OCI-LY7 (cell line): ENCODE data around the gene PCDHB9. TPM values are rescaled to one million over a fixed set of nuclear protein-coding genes. Genes with fewer than 3 reads are reported as not detected.
A peak's percentile ranks its signal among the peaks of the same experiment; 100 is the strongest.
"Not testable (repeated sequence)": the region's sequence is repeated elsewhere in the genome, so short reads cannot be mapped to it uniquely, and the experiment has no call there.

ENCODE experiments used
- BruUV-seq: library from RNA; stranded (reverse); fragments of 400-500 nt; replicated peaks from 2 replicates; lab custom pipeline; 2021; lab: Mats Ljungman, UMichigan
- CTCF ChIA-PET: fragments of 300-600 bp; sonication (Branson Sonifier 250); formaldehyde crosslinking; loops from one replicate; lab custom pipeline; 2022; ENCODE audit warnings: antibody characterized with exemption; ENCODE audit not compliant: unreplicated experiment; lab: Charles Lee
- POLR2A ChIA-PET: fragments of 300-600 bp; sonication (Branson Sonifier 250); formaldehyde crosslinking; loops from one replicate; lab custom pipeline; 2022; ENCODE audit warnings: antibody characterized with exemption; lab: Charles Lee
- DNase-seq: peaks from one replicate; pipeline ENCODE4 v3.0.0-alpha.2; 2015; ENCODE audit warnings: low spot score
- H2AFZ ChIP-seq: fragments of 200-600 bp; sonication (generic), shearing (Covaris generic); 2 replicates; pipeline ENCODE4 v1.6.1; 2014; ENCODE audit warnings: mild to moderate bottlenecking, antibody characterized with exemption, low read length, moderate library complexity
- H3K27ac ChIP-seq: fragments of 200-600 bp; sonication (generic); 2 replicates; pipeline ENCODE4 v1.5.1; 2014; ENCODE audit warnings: mixed run types, low read depth, mild to moderate bottlenecking, moderate library complexity, low read length, inconsistent platforms; ENCODE audit not compliant: poor library complexity, severe bottlenecking
- H3K36me3 ChIP-seq: fragments of 200-600 bp; sonication (generic); 2 replicates; pipeline ENCODE4 v1.6.1; 2014; ENCODE audit warnings: mild to moderate bottlenecking, antibody characterized with exemption, low read length, moderate library complexity, mixed read lengths; ENCODE audit not compliant: insufficient read depth
- H3K4me1 ChIP-seq: fragments of 200-600 bp; sonication (generic); 2 replicates; pipeline ENCODE4 v1.5.1; 2014; ENCODE audit warnings: mild to moderate bottlenecking, low read length; ENCODE audit not compliant: insufficient read depth, poor library complexity, severe bottlenecking
- H3K4me2 ChIP-seq: fragments of 200-600 bp; sonication (generic); 2 replicates; pipeline ENCODE4 v1.6.1; 2014; ENCODE audit warnings: mild to moderate bottlenecking, low read length
- H3K4me3 ChIP-seq: fragments of 200-600 bp; sonication (generic); 2 replicates; pipeline ENCODE4 v1.5.1; 2014; ENCODE audit warnings: mild to moderate bottlenecking, low read depth, low read length; ENCODE audit not compliant: poor library complexity, severe bottlenecking
- H3K79me2 ChIP-seq: fragments of 200-600 bp; sonication (generic); 2 replicates; pipeline ENCODE4 v1.6.1; 2016; ENCODE audit warnings: low read depth, mild to moderate bottlenecking, low read length, moderate library complexity, mixed read lengths; ENCODE audit not compliant: insufficient read depth
- H3K9me2 ChIP-seq: fragments of 200-600 bp; sonication (generic); 2 replicates; pipeline ENCODE4 v1.6.1; 2016; ENCODE audit warnings: mild to moderate bottlenecking, low read length, mixed read lengths; ENCODE audit not compliant: insufficient read depth
- H3K9me3 ChIP-seq: fragments of 200-600 bp; sonication (generic); 2 replicates; pipeline ENCODE4 v1.6.1; 2014; ENCODE audit warnings: mild to moderate bottlenecking, mixed run types, low read length, mixed read lengths
- H4K20me1 ChIP-seq: fragments of 200-600 bp; sonication (generic); 2 replicates; pipeline ENCODE4 v1.6.1; 2014; ENCODE audit warnings: mild to moderate bottlenecking, antibody characterized with exemption, low read length, moderate library complexity, mixed read lengths; ENCODE audit not compliant: insufficient read depth
- EZH2phosphoT487 ChIP-seq: fragments of 200-600 bp; sonication (generic); IDR thresholded peaks from 2 replicates; pipeline ENCODE4 v1.6.1; 2018; ENCODE audit warnings: low read depth, borderline replicate concordance, mild to moderate bottlenecking, mixed run types, antibody characterized with exemption, low read length, moderate library complexity, mixed read lengths
- intact Hi-C: fragments of 100-400 bp; cut with micrococcal nuclease; formaldehyde crosslinking; loops from one replicate; pipeline ENCODE4 v1.10.0; 2022; ENCODE audit not compliant: unreplicated experiment
- total RNA-seq, 2 experiments: library from RNA; depleted of rRNA in 1 of 2; stranded (reverse); fragments of >200 nt in 1 of 2; shearing (Covaris generic) in 1 of 2; gene quantifications; 2 replicates each; pipeline ENCODE4 v1.2.3, GENCODE V29; 2014 to 2022
- TF ChIP-seq, protein P1 (sequence below): fragments of 200-600 bp; sonication (generic); conservative IDR thresholded peaks from 2 replicates; pipeline ENCODE4 v1.5.1; 2014; ENCODE audit warnings: mild to moderate bottlenecking, antibody characterized with exemption, low read length, moderate library complexity, mixed read lengths

The PCDHB9 gene
- total RNA-seq, 2 experiments from 2014 or later, result 0.06 TPM; not detected in 1

DNA sequence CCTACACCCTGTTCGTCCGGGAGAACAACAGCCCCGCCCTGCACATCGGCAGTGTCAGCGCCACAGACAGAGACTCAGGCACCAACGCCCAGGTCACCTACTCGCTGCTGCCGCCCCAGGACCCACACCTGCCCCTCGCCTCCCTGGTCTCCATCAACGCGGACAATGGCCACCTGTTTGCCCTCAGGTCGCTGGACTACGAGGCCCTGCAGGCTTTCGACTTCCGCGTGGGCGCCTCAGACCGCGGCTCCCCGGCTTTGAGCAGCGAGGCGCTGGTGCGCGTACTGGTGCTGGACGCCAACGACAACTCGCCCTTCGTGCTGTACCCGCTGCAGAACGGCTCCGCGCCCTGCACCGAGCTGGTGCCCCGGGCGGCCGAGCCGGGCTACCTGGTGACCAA, 1.7 kb downstream of the PCDHB9 start:
- CTCF ChIA-PET, H2AFZ ChIP-seq, H3K27ac ChIP-seq, H3K4me3 ChIP-seq, H4K20me1 ChIP-seq, H3K9me2 ChIP-seq, H3K4me2 ChIP-seq, BruUV-seq, H3K9me3 ChIP-seq, DNase-seq, intact Hi-C loops, H3K79me2 ChIP-seq, H3K36me3 ChIP-seq, H3K4me1 ChIP-seq: not testable (repeated sequence)
- POLR2A ChIA-PET, result interaction anchor here (0.6 kb wide), 1 partner anchor 238 kb away, joined by 3 read pairs; no protein-coding TSS in a partner anchor

DNA sequence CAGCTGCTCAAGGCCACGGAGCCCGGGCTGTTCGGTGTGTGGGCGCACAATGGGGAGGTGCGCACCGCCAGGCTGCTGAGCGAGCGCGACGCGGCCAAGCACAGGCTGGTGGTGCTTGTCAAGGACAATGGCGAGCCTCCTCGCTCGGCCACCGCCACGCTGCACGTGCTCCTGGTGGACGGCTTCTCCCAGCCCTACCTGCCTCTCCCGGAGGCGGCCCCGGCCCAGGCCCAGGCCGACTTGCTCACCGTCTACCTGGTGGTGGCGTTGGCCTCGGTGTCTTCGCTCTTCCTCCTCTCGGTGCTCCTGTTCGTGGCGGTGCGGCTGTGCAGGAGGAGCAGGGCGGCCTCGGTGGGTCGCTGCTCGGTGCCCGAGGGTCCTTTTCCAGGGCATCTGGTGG, 2.2 kb downstream of the PCDHB9 start:
- intact Hi-C loops, H3K9me3 ChIP-seq, CTCF ChIA-PET, H2AFZ ChIP-seq, H3K79me2 ChIP-seq, H3K9me2 ChIP-seq, POLR2A ChIA-PET, H3K4me1 ChIP-seq, H4K20me1 ChIP-seq, H3K4me2 ChIP-seq, H3K36me3 ChIP-seq, DNase-seq, H3K27ac ChIP-seq, H3K4me3 ChIP-seq, BruUV-seq: not testable (repeated sequence)

DNA sequence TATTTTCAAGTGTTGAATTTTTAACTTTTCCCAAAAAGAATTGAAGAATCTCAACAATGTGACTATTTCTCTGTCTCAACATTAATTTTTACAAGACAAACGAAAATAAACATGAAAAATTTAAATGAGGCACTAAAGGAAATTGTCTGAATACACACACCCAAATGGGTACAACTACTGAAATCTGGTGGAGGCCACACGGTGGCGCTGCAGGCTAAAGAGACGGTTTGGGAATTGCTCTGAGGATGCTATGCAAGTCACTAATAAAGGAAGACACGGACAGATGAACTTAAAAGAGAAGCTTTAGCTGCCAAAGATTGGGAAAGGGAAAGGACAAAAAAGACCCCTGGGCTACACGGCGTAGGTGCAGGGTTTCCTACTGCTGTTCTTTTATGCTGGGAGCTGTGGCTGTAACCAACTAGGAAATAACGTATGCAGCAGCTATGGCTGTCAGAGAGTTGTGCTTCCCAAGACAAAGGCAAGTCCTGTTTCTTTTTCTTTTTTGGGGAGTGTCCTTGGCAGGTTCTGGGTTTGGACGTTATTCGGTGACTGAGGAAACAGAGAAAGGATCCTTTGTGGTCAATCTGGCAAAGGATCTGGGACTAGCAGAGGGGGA, 5.3 kb downstream of the PCDHB9 start, which contains the start of gene PCDHB10:
Gene PCDHB10, plus strand, starts transcription at position 244 of the 616 bp plus-strand sequence. Its CDS starts 200 bp downstream, at position 444.
- no peak within 1 kb of the TSS for H3K4me2 ChIP-seq
- no peaks in the 10 kb centered on the region for H3K4me1 ChIP-seq
- no TSS peak for BruUV-seq
- intact Hi-C loops, result loop anchor here (10.0 kb wide), 1 partner anchor 163 kb away; the partner anchor contains the start of genes PCDHGA4, PCDHGB1 and PCDHGB2
- ChIA-PET POLR2A (no interaction called here), CTCF (interaction anchor here (0.5 kb wide), 1 partner anchor 1073 kb away, joined by 4 read pairs; no protein-coding TSS in a partner anchor)
- no peaks in the 10 kb centered on the region for H4K20me1 ChIP-seq
- H3K9me2 ChIP-seq, result no peaks in the 10 kb centered on the region
- peaks cover 9% of the 10 kb centered on the region for H3K9me3 ChIP-seq
- H3K79me2 ChIP-seq, result no peaks in the 10 kb centered on the region
- TF ChIP-seq EZH2phosphoT487, result no peak
- TF ChIP-seq, protein P1, sequence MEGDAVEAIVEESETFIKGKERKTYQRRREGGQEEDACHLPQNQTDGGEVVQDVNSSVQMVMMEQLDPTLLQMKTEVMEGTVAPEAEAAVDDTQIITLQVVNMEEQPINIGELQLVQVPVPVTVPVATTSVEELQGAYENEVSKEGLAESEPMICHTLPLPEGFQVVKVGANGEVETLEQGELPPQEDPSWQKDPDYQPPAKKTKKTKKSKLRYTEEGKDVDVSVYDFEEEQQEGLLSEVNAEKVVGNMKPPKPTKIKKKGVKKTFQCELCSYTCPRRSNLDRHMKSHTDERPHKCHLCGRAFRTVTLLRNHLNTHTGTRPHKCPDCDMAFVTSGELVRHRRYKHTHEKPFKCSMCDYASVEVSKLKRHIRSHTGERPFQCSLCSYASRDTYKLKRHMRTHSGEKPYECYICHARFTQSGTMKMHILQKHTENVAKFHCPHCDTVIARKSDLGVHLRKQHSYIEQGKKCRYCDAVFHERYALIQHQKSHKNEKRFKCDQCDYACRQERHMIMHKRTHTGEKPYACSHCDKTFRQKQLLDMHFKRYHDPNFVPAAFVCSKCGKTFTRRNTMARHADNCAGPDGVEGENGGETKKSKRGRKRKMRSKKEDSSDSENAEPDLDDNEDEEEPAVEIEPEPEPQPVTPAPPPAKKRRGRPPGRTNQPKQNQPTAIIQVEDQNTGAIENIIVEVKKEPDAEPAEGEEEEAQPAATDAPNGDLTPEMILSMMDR, result peak; percentile 86
- H2AFZ ChIP-seq, result no peak within 1 kb of the TSS
- H3K27ac ChIP-seq, result no peak within 1 kb of the TSS
- no peak within 1 kb of the TSS for H3K4me3 ChIP-seq
- peak; percentile 34 for DNase-seq
- no peaks in the 10 kb centered on the region for H3K36me3 ChIP-seq

DNA sequence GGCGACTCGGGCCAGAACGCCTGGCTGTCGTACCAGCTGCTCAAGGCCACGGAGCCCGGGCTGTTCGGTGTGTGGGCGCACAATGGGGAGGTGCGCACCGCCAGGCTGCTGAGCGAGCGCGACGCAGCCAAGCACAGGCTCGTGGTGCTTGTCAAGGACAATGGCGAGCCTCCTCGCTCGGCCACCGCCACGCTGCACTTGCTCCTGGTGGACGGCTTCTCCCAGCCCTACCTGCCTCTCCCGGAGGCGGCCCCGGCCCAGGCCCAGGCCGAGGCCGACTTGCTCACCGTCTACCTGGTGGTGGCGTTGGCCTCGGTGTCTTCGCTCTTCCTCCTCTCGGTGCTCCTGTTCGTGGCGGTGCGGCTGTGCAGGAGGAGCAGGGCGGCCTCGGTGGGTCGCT, 7.4 kb downstream of the PCDHB9 start:
- H2AFZ ChIP-seq, H3K4me1 ChIP-seq, H4K20me1 ChIP-seq, CTCF ChIA-PET, H3K36me3 ChIP-seq, H3K9me2 ChIP-seq, H3K4me2 ChIP-seq, POLR2A ChIA-PET, H3K4me3 ChIP-seq, H3K9me3 ChIP-seq, H3K27ac ChIP-seq, DNase-seq, BruUV-seq, H3K79me2 ChIP-seq: not testable (repeated sequence)
- intact Hi-C loops, result loop anchor here (10.0 kb wide), 1 partner anchor 160 kb away; the partner anchor contains the start of genes PCDHGA4, PCDHGB1 and PCDHGB2
